ENCODE measurements around the gene SEC14L6.

The SEC14L6 gene

DNA sequence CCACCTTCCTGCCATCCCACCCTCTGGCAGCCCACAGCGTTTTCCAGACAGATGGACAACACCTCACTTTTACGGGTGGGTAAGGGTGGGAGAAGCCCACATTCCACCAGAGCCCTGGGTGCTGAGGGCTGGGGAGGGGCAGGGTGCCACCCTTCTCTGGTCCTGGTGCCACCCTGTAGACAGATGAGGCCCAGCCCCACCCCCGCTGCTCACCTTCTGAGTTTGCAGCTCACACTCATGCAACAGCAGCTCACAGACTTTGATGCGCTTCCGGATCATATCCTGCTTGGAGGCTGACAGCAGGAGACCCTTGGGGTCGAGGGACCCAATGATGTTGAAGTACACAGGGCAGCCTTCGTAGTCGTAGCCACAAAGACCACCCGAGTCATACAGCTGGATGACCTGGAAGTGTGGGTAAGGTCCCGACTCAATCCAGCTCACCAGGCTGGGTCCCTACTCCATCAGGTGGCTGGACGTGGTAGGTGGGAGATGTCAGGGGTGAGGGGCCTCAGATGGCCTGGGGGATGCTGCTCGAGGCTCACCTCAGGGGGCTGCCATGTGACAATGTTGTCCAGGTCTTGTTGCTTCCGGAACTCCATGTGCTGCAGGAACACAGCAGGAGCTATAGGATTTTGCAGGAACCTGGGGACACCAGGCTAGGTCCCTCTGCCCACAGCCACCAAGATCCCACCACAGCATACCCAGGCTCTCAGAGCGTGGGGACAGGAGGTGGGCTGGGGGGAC lies 51.3 kb downstream of the SEC14L6 start:
- no peak for DNase-seq (ENCODE audit: low spot score)

DNA sequence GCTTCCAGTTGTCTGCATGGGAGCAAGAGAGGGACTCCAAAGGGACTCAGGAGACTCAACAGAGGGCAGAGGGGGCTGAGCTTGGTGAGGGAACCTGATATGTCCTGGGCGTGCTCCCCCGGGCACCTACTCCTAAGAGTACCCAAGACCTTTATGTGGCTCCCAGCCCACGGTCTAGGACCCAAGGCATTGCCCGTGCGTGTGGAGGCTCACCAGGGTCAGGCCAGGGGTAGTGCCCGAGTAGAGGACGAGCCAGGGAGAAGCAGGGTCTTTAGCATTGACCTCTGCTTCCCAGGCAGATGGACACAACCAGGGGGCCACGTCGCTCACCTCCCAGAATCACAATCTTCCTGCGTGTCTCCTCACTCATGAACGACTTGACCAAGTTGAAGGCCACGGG lies 54.4 kb downstream of the SEC14L6 start:
- no peak for DNase-seq (ENCODE audit: low spot score)

- no peak for DNase-seq (ENCODE audit: low spot score)
Measured at GRCh38 chr22:30491381-30491780, 55.2 kb downstream of the SEC14L6 start.

DNA sequence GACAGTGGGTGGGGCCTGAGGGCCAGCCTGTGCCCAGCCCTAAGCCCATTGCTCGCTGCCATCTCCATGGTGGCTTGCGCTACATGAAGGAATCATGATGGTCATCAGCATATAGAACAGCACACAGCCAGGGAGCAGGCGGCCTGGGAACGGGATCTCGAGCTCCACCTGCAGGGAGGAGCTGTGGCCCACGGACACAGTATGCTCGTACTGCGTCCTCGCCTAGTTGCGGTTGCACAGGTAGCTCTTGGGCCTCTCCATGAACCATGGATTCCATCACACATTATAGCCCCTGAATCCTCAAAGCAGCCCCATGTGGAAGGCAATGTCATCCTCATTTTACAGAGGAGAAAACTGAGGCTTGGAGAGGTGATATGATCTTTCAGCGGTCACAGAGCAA lies 56.1 kb downstream of the SEC14L6 start:
- no peak for DNase-seq (ENCODE audit: low spot score)

GRCh38 chr22:30488121-30488520 lies 58.4 kb downstream of the SEC14L6 start:
- DNase-seq (ENCODE audit: low spot score): no peak

DNA sequence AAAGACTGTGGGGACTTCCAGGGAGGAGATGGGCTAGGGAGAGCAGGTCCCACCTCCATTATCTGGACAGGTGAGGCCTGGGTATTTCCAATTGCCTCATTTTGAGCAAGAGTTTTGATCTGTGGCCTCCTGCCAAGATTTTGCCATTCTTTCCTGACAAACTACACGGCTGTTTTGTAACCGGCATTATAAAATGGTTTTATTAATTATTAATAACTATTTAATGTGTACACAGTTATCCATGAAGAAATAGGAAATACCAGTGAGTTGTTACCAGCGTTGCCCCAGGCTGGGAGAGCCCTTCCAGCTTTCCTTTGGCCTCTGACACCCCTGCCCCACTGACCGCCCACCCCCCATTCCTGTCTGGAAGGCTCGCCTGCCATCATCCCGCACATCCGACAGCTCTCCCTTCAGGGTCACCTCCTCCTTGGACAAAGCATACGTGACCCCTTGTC lies 59.9 kb downstream of the SEC14L6 start:
- DNase-seq (ENCODE audit: low spot score): no peak

DNA sequence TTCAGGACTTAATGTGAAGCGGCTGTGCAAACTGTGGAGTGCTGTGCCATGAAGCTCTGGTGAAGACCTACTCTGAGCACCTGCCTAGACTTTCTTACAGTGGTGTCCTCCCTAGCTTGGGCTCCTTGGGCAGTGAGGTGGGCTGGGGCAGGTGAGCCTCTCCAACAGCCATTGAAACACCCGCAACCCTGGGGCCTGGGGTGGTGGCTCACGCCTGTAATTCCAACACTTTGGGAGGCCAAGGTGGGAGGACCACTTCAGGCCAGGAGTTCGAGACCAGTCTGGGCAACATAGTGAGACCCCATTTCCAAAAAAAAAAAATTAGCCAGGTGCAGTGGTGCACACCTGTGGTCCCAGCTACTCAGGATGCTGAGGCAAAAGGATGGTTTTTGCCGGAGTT lies 60.4 kb downstream of the SEC14L6 start:
- no peak for DNase-seq (ENCODE audit: low spot score)

DNA sequence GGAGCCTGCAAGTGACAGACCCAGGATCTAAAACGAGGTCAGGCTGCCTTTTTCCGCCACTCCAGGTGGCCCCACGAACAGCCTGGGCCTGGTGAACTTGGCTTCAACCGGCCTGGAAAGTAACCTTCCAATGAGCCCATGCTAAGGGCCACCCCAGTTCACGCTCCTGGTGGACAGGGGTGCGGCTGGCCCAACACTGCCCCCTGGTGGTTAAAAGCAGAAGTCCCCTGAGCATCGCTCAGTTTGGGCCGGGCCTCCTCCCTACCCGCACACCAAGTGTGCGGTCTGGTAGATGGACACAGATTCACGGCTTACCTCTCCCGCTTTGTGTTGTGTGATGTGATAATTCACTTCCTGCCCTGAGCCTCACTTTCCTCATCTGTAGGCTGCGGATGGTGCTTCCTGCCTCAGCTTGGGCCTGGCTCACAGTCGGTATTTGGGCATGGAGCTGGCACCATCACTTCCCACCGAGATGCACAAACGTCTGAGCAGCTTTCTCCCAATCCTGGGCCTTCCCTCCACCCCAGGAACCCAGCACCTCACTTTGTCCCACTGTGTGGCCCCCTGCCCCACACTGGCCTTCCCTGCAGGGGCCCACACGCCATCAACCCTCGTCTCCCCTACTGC lies 61.1 kb downstream of the SEC14L6 start:
- DNase-seq (ENCODE audit: low spot score): peak; percentile 75

GRCh38 chr22:30483169-30483568 lies 63.4 kb downstream of the SEC14L6 start:
- no peak for DNase-seq (ENCODE audit: low spot score)

DNA sequence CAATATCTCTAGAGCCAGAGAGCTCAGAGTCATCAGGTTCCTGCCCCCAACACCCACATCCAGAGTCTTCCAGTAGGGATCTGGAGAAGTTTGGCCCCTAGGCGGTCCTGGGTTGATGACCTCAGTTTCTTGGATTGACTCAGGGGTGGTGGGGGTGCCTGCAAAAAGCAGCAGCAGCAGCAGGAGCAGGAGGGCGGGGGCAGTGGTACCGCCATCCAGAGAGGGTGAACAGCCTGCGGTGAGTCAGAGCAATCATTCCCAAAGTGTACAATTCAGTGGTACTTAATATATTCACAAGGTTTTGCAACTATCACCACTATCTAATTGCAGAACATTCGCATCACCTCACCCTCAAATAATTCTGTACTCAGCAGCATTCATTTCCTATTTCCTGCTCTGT lies 64.8 kb downstream of the SEC14L6 start:
- no peak for DNase-seq (ENCODE audit: low spot score)

GRCh38 chr22:30479981-30480380 lies 66.6 kb downstream of the SEC14L6 start:
- no peak for DNase-seq (ENCODE audit: low spot score)

DNA sequence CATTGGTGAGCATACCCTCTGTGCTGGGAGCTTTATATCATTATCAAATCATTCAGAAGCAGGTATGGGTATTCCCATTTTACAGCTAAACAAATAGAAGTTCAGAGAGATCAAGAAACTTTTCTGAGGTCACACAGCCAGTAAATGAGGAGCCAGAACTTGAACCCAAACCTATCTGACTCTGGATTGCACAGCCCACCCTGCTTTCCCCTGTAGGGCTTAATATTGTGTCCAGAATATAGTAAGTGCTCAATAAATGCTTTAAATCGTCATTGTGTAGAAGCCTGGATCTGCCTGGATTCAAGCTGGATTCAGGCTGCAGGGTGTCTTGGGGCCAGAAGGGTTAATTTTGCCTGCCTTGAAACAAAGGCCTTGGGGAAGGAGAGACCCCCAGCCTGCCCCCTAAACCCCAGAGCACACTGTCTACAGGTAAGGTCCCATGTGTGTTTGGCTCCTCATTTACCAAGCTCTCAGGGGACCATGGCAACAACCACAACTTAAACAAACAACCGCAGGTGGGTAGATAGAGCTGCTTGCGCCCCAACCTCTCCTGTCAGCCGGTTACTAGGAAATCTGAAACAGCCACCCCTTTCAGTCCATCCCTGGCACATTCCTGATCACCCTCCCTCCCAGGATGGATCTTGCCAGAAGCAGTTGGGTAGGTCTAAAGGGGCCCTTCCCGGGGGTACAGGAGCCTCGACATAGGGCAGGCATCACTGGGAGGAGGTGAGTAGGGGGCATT lies 71.7 kb downstream of the SEC14L6 start:
- DNase-seq (ENCODE audit: low spot score): peak; percentile 8

GRCh38 chr22:30474121-30474520 lies 72.4 kb downstream of the SEC14L6 start:
- DNase-seq (ENCODE audit: low spot score): no peak

- no peak for DNase-seq (ENCODE audit: low spot score)
Measured at GRCh38 chr22:30472994-30473720, 73.4 kb downstream of the SEC14L6 start.

Data from CD4-positive, alpha-beta T cell treated with Interleukin-2 at 100 ng/mL for 4 hours (primary cell).